ENCODE results near the gene SLC45A1. TPM values are rescaled to one million over a fixed set of nuclear protein-coding genes. Genes with fewer than 3 reads are reported as not detected.

Gene SLC45A1
- total RNA-seq, 2 experiments from 2014 or later = 0.77 to 0.95 TPM

DNA sequence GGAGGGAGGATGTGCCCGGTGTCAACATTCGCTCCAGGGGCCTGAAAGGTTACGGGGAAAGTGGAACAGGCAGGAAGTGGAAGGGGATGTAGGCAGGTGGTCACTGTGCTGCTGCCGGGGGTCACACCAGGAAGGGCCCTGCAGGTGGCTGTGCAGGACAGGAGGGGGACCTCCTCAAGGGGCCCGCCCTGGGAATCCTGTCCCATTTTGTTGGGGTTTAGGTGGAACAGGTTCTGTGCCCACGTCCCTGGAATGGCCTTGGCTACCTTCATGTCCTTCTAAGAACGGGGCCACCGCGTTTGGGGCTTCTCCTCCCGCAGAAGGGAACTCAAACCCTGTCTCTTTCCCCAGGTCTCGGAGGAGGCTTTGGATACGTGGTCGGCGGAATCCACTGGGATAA, 11.9 kb downstream of the SLC45A1 start:
- no peaks in the 10 kb centered on the region for H3K4me1 Mint-ChIP-seq (ENCODE audit: low read depth)
- intact Hi-C loops (cut with micrococcal nuclease) = no loop called here
- ChIA-PET CTCF (interaction anchor here (1.0 kb wide), 1 partner anchor 315 kb away, joined by 3 read pairs; no protein-coding TSS in a partner anchor), POLR2A (no interaction called here)
- H3K36me3 Mint-ChIP-seq = no peaks in the 10 kb centered on the region
- H3K27ac Mint-ChIP-seq = no peak overlapping the region
- DNase-seq = no peak
- H3K4me3 Mint-ChIP-seq = no peak overlapping the region
- no peaks in the 10 kb centered on the region for H3K27me3 Mint-ChIP-seq
- H3K9me3 Mint-ChIP-seq = no peaks in the 10 kb centered on the region

- DNase-seq = no peak
- Mint-ChIP-seq H3K27ac (no peak overlapping the region), H3K4me3 (no peak overlapping the region), H3K9me3 (no peaks in the 10 kb centered on the region), H3K27me3 (no peaks in the 10 kb centered on the region), H3K4me1 (ENCODE audit: low read depth) (no peaks in the 10 kb centered on the region), H3K36me3 (no peaks in the 10 kb centered on the region)
- POLR2A ChIA-PET = no interaction called here
- CTCF ChIA-PET = interaction anchor here (0.9 to 1.0 kb wide), 2 partner anchors 19 to 315 kb away, joined by 3 to 6 read pairs; no protein-coding TSS in a partner anchor
- intact Hi-C loops (cut with micrococcal nuclease) = no loop called here
These were observed 12.6 kb downstream of the SLC45A1 start for GRCh38 chr1:8330271-8331125.

DNA sequence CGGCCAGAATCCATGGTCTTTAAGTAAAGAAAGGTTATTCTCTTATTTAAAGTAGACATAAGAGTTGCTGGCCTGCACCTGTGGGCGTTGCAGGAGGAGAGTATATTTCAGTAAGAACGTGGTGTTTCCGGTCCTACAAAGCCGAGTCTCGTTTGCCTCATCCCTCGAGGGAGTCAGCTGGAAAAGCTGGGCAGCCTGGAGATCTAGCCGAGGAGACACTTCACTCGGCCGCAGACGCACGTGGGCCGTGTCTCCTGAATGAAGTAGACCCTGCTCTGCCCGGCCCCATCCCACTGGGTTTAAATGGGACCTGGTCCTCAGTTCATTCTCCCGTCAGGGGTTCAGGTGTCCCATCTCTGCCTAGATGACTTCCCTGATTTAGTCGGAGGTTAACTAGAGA, 14.9 kb downstream of the SLC45A1 start:
- no peaks in the 10 kb centered on the region for H3K4me1 Mint-ChIP-seq (ENCODE audit: low read depth)
- peaks cover 2% of the 10 kb centered on the region for H3K36me3 Mint-ChIP-seq
- intact Hi-C loops (cut with micrococcal nuclease) = no loop called here
- ChIA-PET POLR2A (no interaction called here), CTCF (interaction anchor here (0.7 kb wide), 1 partner anchor 428 kb away, joined by 3 read pairs; no protein-coding TSS in a partner anchor)
- no peak overlapping the region for H3K4me3 Mint-ChIP-seq
- DNase-seq = no peak
- H3K9me3 Mint-ChIP-seq = peaks cover 4% of the 10 kb centered on the region
- no peaks in the 10 kb centered on the region for H3K27me3 Mint-ChIP-seq
- H3K27ac Mint-ChIP-seq = no peak overlapping the region

GRCh38 chr1:8333246-8333987, 15.5 kb downstream of the SLC45A1 start:
- Mint-ChIP-seq H3K27ac (no peak overlapping the region), H3K4me3 (no peak overlapping the region), H3K9me3 (peaks cover 4% of the 10 kb centered on the region), H3K4me1 (ENCODE audit: low read depth) (no peaks in the 10 kb centered on the region), H3K36me3 (peaks cover 2% of the 10 kb centered on the region), H3K27me3 (no peaks in the 10 kb centered on the region)
- ChIA-PET POLR2A (no interaction called here), CTCF (interaction anchor here (1.1 kb wide), 1 partner anchor 318 kb away, joined by 4 read pairs; no protein-coding TSS in a partner anchor)
- intact Hi-C loops (cut with micrococcal nuclease) = no loop called here
- no peak for DNase-seq

GRCh38 chr1:8334106-8334851, 16.4 kb downstream of the SLC45A1 start:
- peaks cover 4% of the 10 kb centered on the region for H3K9me3 Mint-ChIP-seq
- H3K27ac Mint-ChIP-seq = no peak overlapping the region
- DNase-seq = no peak
- H3K36me3 Mint-ChIP-seq = peaks cover 2% of the 10 kb centered on the region
- POLR2A ChIA-PET = no interaction called here
- intact Hi-C loops (cut with micrococcal nuclease) = no loop called here
- CTCF ChIA-PET = interaction anchor here (1.1 kb wide), 1 partner anchor 319 kb away, joined by 4 read pairs; no protein-coding TSS in a partner anchor
- H3K4me1 Mint-ChIP-seq (ENCODE audit: low read depth) = no peaks in the 10 kb centered on the region
- no peak overlapping the region for H3K4me3 Mint-ChIP-seq
- H3K27me3 Mint-ChIP-seq = no peaks in the 10 kb centered on the region

DNA sequence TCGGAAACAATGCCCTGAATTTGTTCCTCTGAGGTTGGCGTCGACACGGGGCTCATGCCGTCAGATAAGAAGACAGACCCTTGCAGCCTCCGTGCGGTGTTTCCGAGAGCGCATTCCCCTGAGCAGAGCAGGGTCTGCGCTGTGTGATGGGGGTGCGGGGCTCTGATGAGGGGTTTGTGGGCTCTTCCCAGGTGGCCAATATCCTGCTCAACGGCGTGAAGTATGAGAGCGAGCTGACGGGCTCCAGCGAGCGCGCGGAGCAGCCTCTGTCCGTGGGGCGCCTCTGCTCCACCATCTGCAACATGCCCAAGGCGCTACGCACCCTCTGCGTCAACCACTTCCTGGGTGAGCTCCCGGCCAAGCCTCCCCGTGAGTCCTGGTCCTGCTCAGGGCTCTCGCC, 17.3 kb downstream of the SLC45A1 start:
- Mint-ChIP-seq H3K4me3 (no peak overlapping the region), H3K27ac (no peak overlapping the region), H3K4me1 (ENCODE audit: low read depth) (no peaks in the 10 kb centered on the region), H3K36me3 (peaks cover 2% of the 10 kb centered on the region), H3K9me3 (peaks cover 4% of the 10 kb centered on the region), H3K27me3 (no peaks in the 10 kb centered on the region)
- DNase-seq = no peak
- ChIA-PET POLR2A (no interaction called here), CTCF (no interaction called here)
- intact Hi-C loops (cut with micrococcal nuclease) = no loop called here

- ChIA-PET CTCF (interaction anchor here (1.7 kb wide), 1 partner anchor 323 kb away, joined by 9 read pairs; no protein-coding TSS in a partner anchor), POLR2A (no interaction called here)
- Mint-ChIP-seq H3K9me3 (peaks cover 4% of the 10 kb centered on the region), H3K4me3 (no peak overlapping the region), H3K36me3 (peaks cover 2% of the 10 kb centered on the region), H3K27me3 (no peaks in the 10 kb centered on the region), H3K27ac (no peak overlapping the region), H3K4me1 (ENCODE audit: low read depth) (no peaks in the 10 kb centered on the region)
- intact Hi-C loops (cut with micrococcal nuclease) = no loop called here
- DNase-seq = no peak
These were observed 20.0 kb downstream of the SLC45A1 start for GRCh38 chr1:8337776-8338525.

GRCh38 chr1:8338526-8339202, 20.8 kb downstream of the SLC45A1 start:
- H3K9me3 Mint-ChIP-seq = peaks cover 4% of the 10 kb centered on the region
- ChIA-PET CTCF (interaction anchor here (1.7 kb wide), 1 partner anchor 324 kb away, joined by 9 read pairs; no protein-coding TSS in a partner anchor), POLR2A (no interaction called here)
- no peak overlapping the region for H3K4me3 Mint-ChIP-seq
- peaks cover 2% of the 10 kb centered on the region for H3K36me3 Mint-ChIP-seq
- intact Hi-C loops (cut with micrococcal nuclease) = no loop called here
- H3K4me1 Mint-ChIP-seq (ENCODE audit: low read depth) = no peaks in the 10 kb centered on the region
- H3K27ac Mint-ChIP-seq = no peak overlapping the region
- no peaks in the 10 kb centered on the region for H3K27me3 Mint-ChIP-seq
- DNase-seq = no peak

- CTCF ChIA-PET = no interaction called here
- Mint-ChIP-seq H3K9me3 (peaks cover 4% of the 10 kb centered on the region), H3K27me3 (no peaks in the 10 kb centered on the region), H3K4me1 (ENCODE audit: low read depth) (no peaks in the 10 kb centered on the region), H3K36me3 (peaks cover 2% of the 10 kb centered on the region), H3K27ac (no peak overlapping the region), H3K4me3 (no peak overlapping the region)
- intact Hi-C loops (cut with micrococcal nuclease) = no loop called here
- no peak for DNase-seq
- POLR2A ChIA-PET = no interaction called here
These were observed 21.3 kb downstream of the SLC45A1 start for GRCh38 chr1:8339203-8339600.

- no peaks in the 10 kb centered on the region for H3K4me1 Mint-ChIP-seq (ENCODE audit: low read depth)
- intact Hi-C loops (cut with micrococcal nuclease) = no loop called here
- no peak for DNase-seq
- ChIA-PET POLR2A (no interaction called here), CTCF (interaction anchor here (1.2 kb wide), 1 partner anchor 326 kb away, joined by 5 read pairs; no protein-coding TSS in a partner anchor)
- peaks cover 4% of the 10 kb centered on the region for H3K9me3 Mint-ChIP-seq
- no peak overlapping the region for H3K27ac Mint-ChIP-seq
- no peaks in the 10 kb centered on the region for H3K27me3 Mint-ChIP-seq
- no peak overlapping the region for H3K4me3 Mint-ChIP-seq
- peaks cover 2% of the 10 kb centered on the region for H3K36me3 Mint-ChIP-seq
These were observed 22.5 kb downstream of the SLC45A1 start for GRCh38 chr1:8340448-8340847.

DNA sequence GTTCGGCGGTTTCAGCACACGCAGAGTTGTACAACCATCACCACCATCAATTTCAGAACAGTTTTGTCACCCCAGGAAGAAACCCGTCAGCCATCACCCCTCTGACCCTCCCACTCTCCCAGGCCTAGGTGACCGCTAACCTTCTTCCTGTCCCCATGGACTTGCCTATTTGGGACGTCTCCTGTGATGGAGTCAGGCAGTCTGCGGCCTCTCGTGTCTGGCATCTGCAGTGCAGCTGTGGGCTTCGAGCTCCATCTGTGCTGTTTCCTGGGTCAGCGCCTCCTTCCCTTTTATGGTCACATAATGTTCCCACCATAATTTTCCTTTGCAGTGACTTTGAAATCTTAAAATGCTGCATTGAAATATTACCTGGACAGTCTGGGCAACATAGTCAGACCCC, 24.4 kb downstream of the SLC45A1 start:
- CTCF ChIA-PET = no interaction called here

More for the DNA sequence above, 24.4 kb downstream of the SLC45A1 start:
- H3K27ac Mint-ChIP-seq = no peak overlapping the region
- no peak for DNase-seq
- POLR2A ChIA-PET = no interaction called here
- H3K27me3 Mint-ChIP-seq = no peaks in the 10 kb centered on the region
- H3K4me3 Mint-ChIP-seq = no peak overlapping the region
- intact Hi-C loops (cut with micrococcal nuclease) = no loop called here
- H3K4me1 Mint-ChIP-seq (ENCODE audit: low read depth) = no peaks in the 10 kb centered on the region
- no peaks in the 10 kb centered on the region for H3K9me3 Mint-ChIP-seq
- H3K36me3 Mint-ChIP-seq = no peaks in the 10 kb centered on the region
